ENCODE results near the gene PCBP3.

DNA sequence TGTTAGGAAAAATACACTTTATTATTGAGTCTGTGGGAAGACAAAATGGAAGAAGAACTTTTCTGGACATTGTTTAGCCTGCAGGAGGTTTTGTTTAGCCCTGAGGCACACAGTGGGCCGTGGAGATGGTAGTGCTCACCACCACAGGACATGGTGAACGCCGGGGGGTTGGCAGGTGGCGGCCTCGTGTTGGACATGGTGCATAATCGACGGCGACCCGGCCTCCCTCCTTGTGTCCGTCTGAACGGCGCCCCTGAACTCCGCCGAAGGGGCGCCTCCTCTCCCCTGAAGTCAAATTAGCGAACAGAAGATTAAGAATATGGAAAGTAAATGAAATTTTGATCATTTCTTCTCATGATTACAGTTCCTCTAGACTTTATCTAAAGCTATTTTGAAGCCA is 126.4 kb downstream of the PCBP3 start:
- TF ChIP-seq, protein P1, sequence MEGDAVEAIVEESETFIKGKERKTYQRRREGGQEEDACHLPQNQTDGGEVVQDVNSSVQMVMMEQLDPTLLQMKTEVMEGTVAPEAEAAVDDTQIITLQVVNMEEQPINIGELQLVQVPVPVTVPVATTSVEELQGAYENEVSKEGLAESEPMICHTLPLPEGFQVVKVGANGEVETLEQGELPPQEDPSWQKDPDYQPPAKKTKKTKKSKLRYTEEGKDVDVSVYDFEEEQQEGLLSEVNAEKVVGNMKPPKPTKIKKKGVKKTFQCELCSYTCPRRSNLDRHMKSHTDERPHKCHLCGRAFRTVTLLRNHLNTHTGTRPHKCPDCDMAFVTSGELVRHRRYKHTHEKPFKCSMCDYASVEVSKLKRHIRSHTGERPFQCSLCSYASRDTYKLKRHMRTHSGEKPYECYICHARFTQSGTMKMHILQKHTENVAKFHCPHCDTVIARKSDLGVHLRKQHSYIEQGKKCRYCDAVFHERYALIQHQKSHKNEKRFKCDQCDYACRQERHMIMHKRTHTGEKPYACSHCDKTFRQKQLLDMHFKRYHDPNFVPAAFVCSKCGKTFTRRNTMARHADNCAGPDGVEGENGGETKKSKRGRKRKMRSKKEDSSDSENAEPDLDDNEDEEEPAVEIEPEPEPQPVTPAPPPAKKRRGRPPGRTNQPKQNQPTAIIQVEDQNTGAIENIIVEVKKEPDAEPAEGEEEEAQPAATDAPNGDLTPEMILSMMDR (IDR thresholded peaks at IDR 0.05; ENCODE audit: low read length): no peak
- TF ChIP-seq EZH2phosphoT487 (IDR thresholded peaks at IDR 0.05; ENCODE audit: low read length): no peak

Data from MM.1S (cell line).